Aorta (tissue), 5 donors: Measurements from ENCODE around the gene RBM47. TPM values are rescaled to one million over a fixed set of nuclear protein-coding genes. Genes with fewer than 3 reads are reported as not detected.

Experiments used
- ATAC-seq: fragments of 200-7000 bp; cut with Tn5 transposase; one replicate; pipeline ENCODE4 v1.9.1; 2022; ENCODE audit warnings: moderate library complexity; ENCODE audit not compliant: low FRiP score
- DNase-seq, 2 donors: peaks; one replicate each; pipeline ENCODE4 v3.0.0-alpha.2; 2020
- H3K27ac ChIP-seq, 2 donors: one replicate each; pipeline ENCODE4 v1.5.1; 2013; ENCODE audit warnings: low read length in 2 of 2, mild to moderate bottlenecking in 2 of 2, moderate library complexity in 2 of 2, control low read depth in 1 of 2, inconsistent platforms in 1 of 2, low read depth in 1 of 2
- H3K27me3 ChIP-seq, 2 donors: one replicate each; pipeline ENCODE4 v1.6.1; 2013; ENCODE audit warnings: control low read depth in 1 of 2, low read length in 1 of 2, mild to moderate bottlenecking in 1 of 2, moderate library complexity in 1 of 2; ENCODE audit not compliant: insufficient read depth in 2 of 2, control insufficient read depth in 1 of 2
- H3K36me3 ChIP-seq, 2 donors: one replicate each; pipeline ENCODE4 v1.6.1; 2013; ENCODE audit warnings: control low read depth in 1 of 2, low read length in 1 of 2, mild to moderate bottlenecking in 1 of 2; ENCODE audit not compliant: insufficient read depth in 2 of 2, control insufficient read depth in 1 of 2
- H3K4me1 ChIP-seq, 2 donors: one replicate each; pipeline ENCODE4 v1.6.1; 2013; ENCODE audit warnings: low read length in 2 of 2, control low read depth in 1 of 2, mild to moderate bottlenecking in 1 of 2, moderate library complexity in 1 of 2; ENCODE audit not compliant: insufficient read depth in 2 of 2, control insufficient read depth in 1 of 2
- H3K4me3 ChIP-seq, 2 donors: one replicate each; pipeline ENCODE4 v1.5.1; 2013; ENCODE audit warnings: low read length in 2 of 2, control low read depth in 1 of 2, mild to moderate bottlenecking in 1 of 2
- H3K9me3 ChIP-seq: one replicate; pipeline ENCODE4 v1.6.1; 2013; ENCODE audit warnings: mild to moderate bottlenecking, low read length; ENCODE audit not compliant: control insufficient read depth
- WGBS, 2 donors: extraction: QIAGEN DNeasy Blood & Tissue Kit; methylation state at CpG; one replicate each; pipeline ENCODE4 v1.1.7; 2013; 5-methylcytosine and 5-hydroxymethylcytosine counted together
- intact Hi-C, 2 donors: fragments of 100-400 bp; cut with DNase I; formaldehyde crosslinking; loops; one replicate each; pipeline versions ENCODE4 v1.14.2 to v1.15.0; 2022
- polyA plus RNA-seq, 2 donors: library from polyadenylated mRNA; stranded (reverse); fragments of 200-250 nt; gene quantifications; one replicate each; pipeline ENCODE4 v1.2.3, GENCODE V29; 2013
- total RNA-seq, 2 donors: library from RNA; stranded (reverse); fragmentation: NEBNext Ultra II Directional; extraction: Animal tissue kit (Norgen Biotek cat#: 25700); gene quantifications; one replicate each; pipeline ENCODE4 v1.2.1, GENCODE V29; 2021
- donor health status: healthy with polysubstance abuse.
- donor health status: Bipolar disorder and iron deficiency.
- donor health status: DM: no; HTN: no; CAD: no.
- donor health status: DM: no; HTN: no; CAD: no.
- donor health status: DM: yes; HTN: yes; CAD: no.

Gene RBM47
- total and polyA plus RNA-seq, 4 donors, result 1.8 to 33.5 (median 23.1) TPM

DNA sequence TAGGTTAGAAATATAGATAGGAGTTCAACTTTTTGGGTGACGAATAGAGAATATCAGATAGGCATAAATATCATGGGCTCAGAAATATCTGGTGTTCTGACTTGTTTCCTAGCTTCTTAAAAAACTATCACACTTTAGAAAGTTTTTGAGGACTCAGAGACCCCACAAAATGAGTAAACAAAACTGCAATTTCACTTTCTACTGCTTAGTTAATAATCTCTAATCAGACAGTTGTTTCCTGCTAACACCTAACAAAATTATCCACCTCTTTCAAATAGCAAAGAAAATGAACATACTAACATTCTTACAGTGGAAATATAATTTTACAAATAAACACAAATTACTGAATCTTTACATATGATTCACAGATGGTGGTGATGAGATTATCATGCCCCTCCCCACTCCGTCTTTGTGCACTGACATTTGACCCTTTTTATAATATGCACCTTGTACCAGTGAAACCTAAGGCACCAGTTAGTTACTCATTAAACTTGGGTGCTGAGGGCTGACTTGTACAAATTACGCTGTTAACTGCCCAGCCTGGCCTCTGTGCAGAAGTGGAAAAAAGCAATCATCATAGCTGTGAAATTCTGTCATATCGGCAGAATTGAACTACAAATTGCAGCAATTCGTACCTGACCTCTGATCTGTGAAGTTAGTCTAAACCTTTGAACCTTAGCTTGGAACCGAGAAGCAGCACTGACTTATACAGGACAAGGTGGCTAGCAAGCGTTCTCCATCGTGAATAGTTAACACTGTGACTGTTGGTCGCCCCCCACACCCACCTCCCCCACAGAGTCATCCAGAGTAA lies 155.9 kb downstream of the RBM47 start:
- intact Hi-C loops, result no loop called here
- no peak for DNase-seq
- Histone ChIP-seq H3K9me3 (no peaks in the 10 kb centered on the region), H3K27ac (no peak overlapping the region), H3K27me3 (no peaks in the 10 kb centered on the region), H3K36me3 (no peaks in the 10 kb centered on the region), H3K4me1 (no peaks in the 10 kb centered on the region), H3K4me3 (no peak overlapping the region)
- WGBS, 2 donors, result 62 to 69% methylated on average over 9 of the region's 9 CpGs
- no peak for ATAC-seq

DNA sequence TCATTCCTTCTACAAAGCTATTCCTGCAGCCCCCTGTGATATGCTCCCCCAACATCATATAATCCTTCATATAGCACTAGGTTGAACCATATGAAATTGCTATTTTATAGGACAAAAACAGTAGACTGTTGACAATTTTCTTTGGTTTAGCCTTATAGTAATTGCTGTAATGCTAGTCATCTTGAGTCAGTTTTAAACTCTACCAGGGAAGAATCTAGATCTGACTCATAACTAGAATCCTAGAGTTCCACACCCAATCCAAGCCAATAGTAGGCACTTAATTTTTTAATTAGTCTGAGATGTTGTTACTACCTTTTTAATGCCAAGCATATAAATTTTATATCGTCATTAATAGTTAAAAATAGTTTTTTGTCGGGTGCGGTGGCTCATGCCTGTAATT lies 157.7 kb downstream of the RBM47 start:
- Histone ChIP-seq H3K4me3 (no peak overlapping the region), H3K27me3 (no peaks in the 10 kb centered on the region), H3K27ac (no peak overlapping the region), H3K4me1 (no peaks in the 10 kb centered on the region), H3K36me3 (no peaks in the 10 kb centered on the region), H3K9me3 (no peaks in the 10 kb centered on the region)
- 86 to 90% methylated on average over 3 of the region's 3 CpGs for WGBS, 2 donors
- DNase-seq (no peak), ATAC-seq (no peak)
- intact Hi-C loops, result no loop called here

DNA sequence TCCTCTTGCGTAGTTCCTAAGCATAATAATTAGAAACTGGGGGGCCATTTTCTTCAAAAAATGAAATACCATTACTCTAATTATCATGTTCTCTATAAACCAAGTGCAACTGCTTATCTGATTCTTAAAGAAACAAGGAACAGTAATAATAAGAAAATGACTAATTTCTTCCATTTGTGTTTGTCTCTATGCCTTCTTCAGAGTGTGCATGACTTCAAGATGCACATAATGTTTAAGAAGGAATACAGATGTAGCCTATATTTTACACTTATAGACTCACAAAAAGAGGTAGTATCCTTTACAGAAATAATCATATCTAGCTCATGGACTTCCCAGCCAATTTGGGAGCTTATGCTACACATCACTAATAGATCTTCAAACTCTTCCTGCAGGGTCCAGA lies 162.9 kb downstream of the RBM47 start:
- no peak for ATAC-seq
- Histone ChIP-seq H3K36me3 (no peaks in the 10 kb centered on the region), H3K4me1 (no peaks in the 10 kb centered on the region), H3K9me3 (no peaks in the 10 kb centered on the region), H3K4me3 (no peak overlapping the region), H3K27me3 (no peaks in the 10 kb centered on the region), H3K27ac (no peak overlapping the region)
- intact Hi-C loops, result no loop called here
- WGBS, 2 donors, result 73 to 76% methylated on average over 1 of the region's 1 CpG
- no peak for DNase-seq

DNA sequence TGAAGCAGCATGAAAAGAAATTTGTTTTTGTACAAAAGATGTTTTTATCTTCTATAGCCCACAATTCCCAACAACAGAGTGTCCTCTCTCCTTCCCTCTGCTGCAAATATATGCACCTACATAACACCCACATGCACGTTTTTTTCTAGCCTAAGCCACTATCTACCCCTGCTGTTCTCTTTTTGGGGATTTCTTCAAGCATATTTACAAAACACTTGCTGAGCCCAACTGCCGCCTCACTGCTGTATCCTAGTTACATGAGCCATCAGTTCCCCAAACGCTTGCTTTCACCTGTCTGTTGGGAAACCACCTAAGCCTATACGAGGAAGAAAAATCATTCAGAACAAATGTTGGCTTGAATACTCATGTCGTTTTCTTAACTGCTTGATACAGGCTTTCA lies 167.3 kb downstream of the RBM47 start:
- Histone ChIP-seq H3K4me3 (no peak overlapping the region), H3K27ac (no peak overlapping the region), H3K9me3 (no peaks in the 10 kb centered on the region), H3K4me1 (no peaks in the 10 kb centered on the region), H3K27me3 (no peaks in the 10 kb centered on the region), H3K36me3 (no peaks in the 10 kb centered on the region)
- ATAC-seq (no peak), DNase-seq (no peak)
- 47 to 52% methylated on average over 5 of the region's 5 CpGs for WGBS, 2 donors
- intact Hi-C loops, result no loop called here

DNA sequence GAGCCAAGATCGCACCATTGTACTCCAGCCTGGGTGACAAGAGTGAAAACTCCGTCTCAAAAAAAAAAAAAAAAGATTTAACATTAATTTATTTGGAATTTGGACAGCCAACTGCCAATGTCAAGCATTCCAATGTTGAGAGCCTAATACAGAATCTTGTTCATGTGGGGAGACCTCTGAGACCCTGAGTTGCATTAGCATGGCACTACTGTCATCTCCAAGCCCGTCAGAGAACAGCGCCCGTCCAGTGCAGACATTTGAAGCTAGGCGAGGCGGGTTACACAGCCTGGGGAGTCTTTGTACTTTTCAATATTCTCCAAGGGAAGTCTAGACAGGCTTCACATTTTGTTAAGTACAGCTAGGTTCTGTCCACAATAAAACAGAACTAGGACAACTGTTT lies 167.8 kb downstream of the RBM47 start:
- DNase-seq (no peak), ATAC-seq (no peak)
- Histone ChIP-seq H3K9me3 (no peaks in the 10 kb centered on the region), H3K4me1 (no peaks in the 10 kb centered on the region), H3K27ac (no peak overlapping the region), H3K36me3 (no peaks in the 10 kb centered on the region), H3K4me3 (no peak overlapping the region), H3K27me3 (no peaks in the 10 kb centered on the region)
- intact Hi-C loops, result no loop called here
- 82 to 85% methylated on average over 7 of the region's 7 CpGs for WGBS, 2 donors

DNA sequence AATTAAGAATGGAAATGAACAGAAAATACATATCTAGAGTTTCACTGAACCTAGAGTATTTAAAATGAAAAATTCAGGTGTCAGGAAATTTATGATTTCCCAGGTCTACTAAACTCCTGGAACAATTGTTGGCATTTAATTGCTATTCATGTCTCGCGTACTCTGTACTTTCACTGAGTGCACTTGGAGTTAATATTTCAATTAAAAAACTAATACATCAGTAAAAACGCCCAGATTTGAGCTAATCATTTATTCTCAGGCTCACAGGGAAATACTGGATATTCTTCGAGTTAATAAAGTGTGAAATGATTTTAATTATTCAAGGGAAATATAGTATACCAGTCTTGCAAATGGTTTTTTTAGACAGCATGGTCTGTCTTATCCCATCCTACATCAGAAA lies 168.6 kb downstream of the RBM47 start:
- ATAC-seq, result no peak
- DNase-seq, result no peak
- Histone ChIP-seq H3K27me3 (no peaks in the 10 kb centered on the region), H3K4me3 (no peak overlapping the region), H3K9me3 (no peaks in the 10 kb centered on the region), H3K36me3 (no peaks in the 10 kb centered on the region), H3K27ac (no peak overlapping the region), H3K4me1 (no peaks in the 10 kb centered on the region)
- 80 to 85% methylated on average over 4 of the region's 4 CpGs for WGBS, 2 donors
- intact Hi-C loops, result no loop called here

DNA sequence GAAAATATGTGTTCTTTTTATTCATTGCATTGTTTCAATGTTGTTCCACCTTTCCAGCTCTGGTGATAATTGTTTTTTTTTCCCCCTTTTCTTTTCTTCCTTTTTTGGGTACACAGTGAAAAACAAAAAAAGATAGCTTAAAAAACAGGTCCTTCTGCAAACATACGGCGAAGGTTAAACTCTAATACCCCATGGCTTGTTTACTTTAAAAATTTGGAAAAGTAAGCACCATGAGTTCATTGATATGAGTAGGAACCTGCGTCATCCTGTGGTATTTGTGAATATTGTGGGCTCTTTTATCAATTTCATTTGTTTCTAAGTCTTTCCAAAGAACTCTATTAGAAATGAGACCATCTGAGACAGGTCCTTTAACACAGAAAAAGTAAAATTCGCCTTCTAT lies 171.0 kb downstream of the RBM47 start:
- 76 to 84% methylated on average over 4 of the region's 4 CpGs for WGBS, 2 donors
- no peak for DNase-seq
- no peak overlapping the region for H3K4me3 ChIP-seq
- H3K9me3 ChIP-seq, result no peaks in the 10 kb centered on the region
- no peaks in the 10 kb centered on the region for H3K4me1 ChIP-seq
- intact Hi-C loops, result no loop called here
- H3K27ac ChIP-seq, result no peak overlapping the region
- H3K27me3 ChIP-seq, result no peaks in the 10 kb centered on the region
- H3K36me3 ChIP-seq, result no peaks in the 10 kb centered on the region
- ATAC-seq, result no peak

DNA sequence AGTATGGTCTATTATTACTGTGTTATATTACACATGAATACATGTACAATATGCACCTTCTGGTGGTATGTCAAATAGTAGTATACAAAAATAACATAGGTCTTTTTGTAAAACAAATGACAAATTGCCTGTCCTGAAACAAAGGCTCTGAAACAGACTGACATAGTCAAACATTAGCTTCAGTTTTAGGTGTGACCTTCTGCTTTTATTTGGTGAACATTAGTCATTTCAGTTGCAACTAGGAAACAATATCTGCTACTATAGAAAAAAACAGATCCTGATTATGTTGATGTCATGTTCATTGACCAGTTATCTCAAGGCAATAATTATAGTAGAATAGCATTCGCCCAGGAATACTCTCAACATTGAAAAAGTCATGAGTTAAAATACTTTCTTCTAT lies 171.6 kb downstream of the RBM47 start:
- Histone ChIP-seq H3K27me3 (no peaks in the 10 kb centered on the region), H3K4me3 (no peak overlapping the region), H3K27ac (no peak overlapping the region), H3K9me3 (no peaks in the 10 kb centered on the region), H3K4me1 (no peaks in the 10 kb centered on the region), H3K36me3 (no peaks in the 10 kb centered on the region)
- intact Hi-C loops, result no loop called here
- DNase-seq (no peak), ATAC-seq (no peak)
- 70 to 76% methylated on average over 1 of the region's 1 CpG for WGBS, 2 donors

DNA sequence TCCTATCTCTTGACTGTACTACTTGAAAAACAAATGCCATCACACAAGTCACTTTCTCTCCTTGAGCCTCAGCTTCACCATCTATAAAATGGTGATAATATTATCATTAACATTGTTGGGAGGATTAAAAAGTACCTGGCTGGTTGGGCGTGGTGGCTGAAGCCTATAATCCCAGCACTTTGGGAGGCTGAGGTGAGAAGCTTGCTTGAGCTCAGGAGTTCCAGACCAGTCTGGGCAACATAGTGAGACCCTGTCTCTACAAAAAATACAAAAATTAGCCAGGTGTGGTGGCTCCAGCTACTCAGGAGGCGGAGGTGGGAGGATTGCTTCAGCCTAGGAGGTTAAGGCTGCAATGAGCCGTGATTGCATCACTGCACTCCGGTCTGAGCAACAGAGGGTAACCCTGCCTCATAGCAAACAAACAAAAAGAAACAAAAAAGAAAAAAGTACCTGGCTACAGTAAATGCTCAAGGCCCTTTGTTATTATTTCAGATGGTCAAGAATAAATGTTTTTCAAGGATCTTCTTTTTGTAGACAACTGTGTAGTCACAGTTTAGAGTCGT lies 174.2 kb downstream of the RBM47 start:
- no peak overlapping the region for H3K27ac ChIP-seq
- DNase-seq (no peak), ATAC-seq (no peak)
- H3K4me1 ChIP-seq, result no peaks in the 10 kb centered on the region
- H3K27me3 ChIP-seq, result no peaks in the 10 kb centered on the region
- intact Hi-C loops, result no loop called here
- H3K36me3 ChIP-seq, result no peaks in the 10 kb centered on the region
- H3K9me3 ChIP-seq, result no peaks in the 10 kb centered on the region
- WGBS, 2 donors, result 89 to 92% methylated on average over 5 of the region's 5 CpGs
- H3K4me3 ChIP-seq, result no peak overlapping the region
